Measurements from ENCODE around the gene LPCAT1. TPM values are rescaled to one million over a fixed set of nuclear protein-coding genes. Genes with fewer than 3 reads are reported as not detected.

The LPCAT1 gene
- total RNA-seq, 1 experiment from 2014 or later, result 59.8 TPM

DNA sequence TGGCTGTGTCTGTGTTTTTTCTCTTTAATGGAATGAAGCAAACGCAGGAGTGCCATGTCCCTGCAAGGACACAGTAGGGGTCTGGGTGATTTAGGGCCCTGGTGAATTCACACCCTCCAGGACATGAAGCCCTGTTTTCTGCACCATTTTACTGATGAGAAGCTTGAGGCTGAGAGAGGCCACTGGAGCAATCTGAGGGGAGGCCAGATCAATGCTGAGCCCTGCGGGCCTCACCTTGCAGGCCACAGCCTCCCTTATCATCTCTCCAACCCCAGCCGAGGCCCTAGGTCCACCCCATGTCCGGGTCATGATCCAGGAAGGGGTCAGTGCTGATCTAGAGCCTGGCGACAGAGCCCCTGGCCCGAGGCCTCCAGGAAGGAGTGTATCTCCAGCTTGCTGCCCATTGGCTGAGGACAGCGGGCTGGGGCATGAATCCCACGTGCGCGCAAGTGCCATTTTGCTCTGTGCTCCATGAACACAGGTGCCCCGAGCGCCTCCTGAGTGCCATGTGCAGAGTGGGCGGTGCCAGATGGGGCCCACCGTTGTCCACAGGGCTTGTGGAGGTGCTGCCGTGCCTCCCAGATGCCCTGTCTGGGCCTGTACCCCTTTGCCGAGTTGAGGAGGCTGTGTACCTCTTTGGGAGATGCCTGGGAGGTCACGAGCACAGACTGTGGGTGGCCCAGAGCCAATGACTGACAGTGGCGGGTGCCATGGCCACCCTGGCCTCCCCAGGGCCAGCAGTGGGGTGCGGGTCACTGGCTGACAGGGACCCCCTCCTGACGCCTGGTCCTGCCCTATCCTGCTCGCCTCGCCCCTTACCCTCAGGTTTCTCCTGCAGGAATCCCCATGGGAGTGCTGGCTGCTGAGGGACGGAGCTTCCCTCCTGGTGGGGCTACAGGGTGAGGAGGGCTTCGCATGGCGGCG, 32.3 kb upstream of the LPCAT1 start:
- Histone ChIP-seq H3K4me3 (ENCODE audit: low read depth in 2 of 2, low read length in 2 of 2) (no peak overlapping the region), H3K27ac (ENCODE audit: low read length) (no peak overlapping the region), H3K36me3 (ENCODE audit: control insufficient read depth, insufficient read depth, low read length) (no peaks in the 10 kb centered on the region), H3K9me3 (ENCODE audit: control insufficient read depth, insufficient read depth, low read depth, low read length) (no peaks in the 10 kb centered on the region), H3K4me1 (ENCODE audit: control insufficient read depth, insufficient read depth, low read length) (peaks cover 4% of the 10 kb centered on the region; the same call in 1 of the 2 replicates), H3K27me3 (ENCODE audit: control insufficient read depth, insufficient read depth, low read length) (no peaks in the 10 kb centered on the region)
- no peak for DNase-seq (ENCODE audit: low read depth, low spot score)
- TF ChIP-seq, protein P1, sequence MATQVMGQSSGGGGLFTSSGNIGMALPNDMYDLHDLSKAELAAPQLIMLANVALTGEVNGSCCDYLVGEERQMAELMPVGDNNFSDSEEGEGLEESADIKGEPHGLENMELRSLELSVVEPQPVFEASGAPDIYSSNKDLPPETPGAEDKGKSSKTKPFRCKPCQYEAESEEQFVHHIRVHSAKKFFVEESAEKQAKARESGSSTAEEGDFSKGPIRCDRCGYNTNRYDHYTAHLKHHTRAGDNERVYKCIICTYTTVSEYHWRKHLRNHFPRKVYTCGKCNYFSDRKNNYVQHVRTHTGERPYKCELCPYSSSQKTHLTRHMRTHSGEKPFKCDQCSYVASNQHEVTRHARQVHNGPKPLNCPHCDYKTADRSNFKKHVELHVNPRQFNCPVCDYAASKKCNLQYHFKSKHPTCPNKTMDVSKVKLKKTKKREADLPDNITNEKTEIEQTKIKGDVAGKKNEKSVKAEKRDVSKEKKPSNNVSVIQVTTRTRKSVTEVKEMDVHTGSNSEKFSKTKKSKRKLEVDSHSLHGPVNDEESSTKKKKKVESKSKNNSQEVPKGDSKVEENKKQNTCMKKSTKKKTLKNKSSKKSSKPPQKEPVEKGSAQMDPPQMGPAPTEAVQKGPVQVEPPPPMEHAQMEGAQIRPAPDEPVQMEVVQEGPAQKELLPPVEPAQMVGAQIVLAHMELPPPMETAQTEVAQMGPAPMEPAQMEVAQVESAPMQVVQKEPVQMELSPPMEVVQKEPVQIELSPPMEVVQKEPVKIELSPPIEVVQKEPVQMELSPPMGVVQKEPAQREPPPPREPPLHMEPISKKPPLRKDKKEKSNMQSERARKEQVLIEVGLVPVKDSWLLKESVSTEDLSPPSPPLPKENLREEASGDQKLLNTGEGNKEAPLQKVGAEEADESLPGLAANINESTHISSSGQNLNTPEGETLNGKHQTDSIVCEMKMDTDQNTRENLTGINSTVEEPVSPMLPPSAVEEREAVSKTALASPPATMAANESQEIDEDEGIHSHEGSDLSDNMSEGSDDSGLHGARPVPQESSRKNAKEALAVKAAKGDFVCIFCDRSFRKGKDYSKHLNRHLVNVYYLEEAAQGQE (IDR thresholded peaks at IDR 0.05; ENCODE audit: insufficient read depth in 1 of 2, low read depth in 2 of 2, low read length in 1 of 2), result no peak
- TF ChIP-seq POLR2AphosphoS5 (IDR thresholded peaks at IDR 0.05; ENCODE audit: low read depth, low read length), result no peak
- TF ChIP-seq, protein P2, sequence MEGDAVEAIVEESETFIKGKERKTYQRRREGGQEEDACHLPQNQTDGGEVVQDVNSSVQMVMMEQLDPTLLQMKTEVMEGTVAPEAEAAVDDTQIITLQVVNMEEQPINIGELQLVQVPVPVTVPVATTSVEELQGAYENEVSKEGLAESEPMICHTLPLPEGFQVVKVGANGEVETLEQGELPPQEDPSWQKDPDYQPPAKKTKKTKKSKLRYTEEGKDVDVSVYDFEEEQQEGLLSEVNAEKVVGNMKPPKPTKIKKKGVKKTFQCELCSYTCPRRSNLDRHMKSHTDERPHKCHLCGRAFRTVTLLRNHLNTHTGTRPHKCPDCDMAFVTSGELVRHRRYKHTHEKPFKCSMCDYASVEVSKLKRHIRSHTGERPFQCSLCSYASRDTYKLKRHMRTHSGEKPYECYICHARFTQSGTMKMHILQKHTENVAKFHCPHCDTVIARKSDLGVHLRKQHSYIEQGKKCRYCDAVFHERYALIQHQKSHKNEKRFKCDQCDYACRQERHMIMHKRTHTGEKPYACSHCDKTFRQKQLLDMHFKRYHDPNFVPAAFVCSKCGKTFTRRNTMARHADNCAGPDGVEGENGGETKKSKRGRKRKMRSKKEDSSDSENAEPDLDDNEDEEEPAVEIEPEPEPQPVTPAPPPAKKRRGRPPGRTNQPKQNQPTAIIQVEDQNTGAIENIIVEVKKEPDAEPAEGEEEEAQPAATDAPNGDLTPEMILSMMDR (IDR thresholded peaks at IDR 0.05), result no peak
- TF ChIP-seq SIN3A (IDR thresholded peaks at IDR 0.05; ENCODE audit: borderline replicate concordance, insufficient read depth, low read depth, low read length), result no peak
- TF ChIP-seq TCF7L2 (IDR thresholded peaks at IDR 0.05; ENCODE audit: low read depth, low read length), result no peak
- intact Hi-C loops (cut with micrococcal nuclease; ENCODE audit: unreplicated experiment), result no loop called here
- in situ Hi-C loops (cut with HindIII; ENCODE audit: low pct_unique_long_range_greater_than_20kb, low sequenced_read_pairs), result no loop called here
- peak; percentile 34; the same call in 1 of the 2 replicates for ATAC-seq
- POLR2A ChIA-PET, result no interaction called here
- CTCF ChIA-PET, result no interaction called here
- BruUV-seq (replicated peaks), result no TSS peak

DNA sequence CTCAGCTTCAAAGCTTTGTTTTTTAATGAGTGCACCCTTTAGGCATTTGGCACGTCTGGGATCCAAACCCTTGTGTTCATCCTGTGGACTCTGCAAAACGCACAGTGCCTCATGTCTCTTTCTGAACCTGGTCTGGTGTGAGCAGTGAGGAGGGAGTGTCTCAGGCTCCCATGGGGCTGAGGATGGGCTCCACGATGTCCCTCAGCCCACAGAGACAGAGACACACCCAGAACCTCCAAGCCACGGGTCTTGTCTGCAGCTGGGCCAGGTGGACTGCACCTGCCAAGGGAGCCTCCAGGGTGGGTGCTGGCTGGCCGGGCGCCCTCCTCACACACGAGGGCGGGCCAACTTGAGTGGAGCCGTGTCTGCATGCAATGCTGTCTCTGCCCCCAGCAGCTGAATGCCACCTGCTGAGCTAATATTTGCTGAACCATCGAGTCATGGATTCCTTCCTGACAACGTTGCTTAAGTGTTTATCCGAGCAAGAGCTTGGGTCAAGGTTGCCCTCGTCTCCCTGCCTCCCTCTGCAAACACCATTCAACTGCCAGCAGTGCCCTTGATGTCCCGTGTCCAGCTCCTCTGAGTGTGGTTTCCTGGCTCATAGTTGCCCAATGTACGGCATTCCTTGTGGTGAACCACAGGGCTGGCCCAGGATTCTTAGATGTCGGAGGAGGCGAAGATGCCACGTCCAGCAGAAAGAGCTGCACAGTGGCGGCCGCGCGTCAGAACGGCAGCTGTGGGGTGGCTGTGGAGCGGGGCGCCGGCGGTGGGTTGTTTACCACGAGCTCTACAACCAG, 31.4 kb upstream of the LPCAT1 start:
- Histone ChIP-seq H3K27me3 (ENCODE audit: control insufficient read depth, insufficient read depth, low read length) (no peaks in the 10 kb centered on the region), H3K36me3 (ENCODE audit: control insufficient read depth, insufficient read depth, low read length) (no peaks in the 10 kb centered on the region), H3K27ac (ENCODE audit: low read length) (no peak overlapping the region), H3K4me1 (ENCODE audit: control insufficient read depth, insufficient read depth, low read length) (peaks cover 4% of the 10 kb centered on the region; the same call in 1 of the 2 replicates), H3K4me3 (ENCODE audit: low read depth in 2 of 2, low read length in 2 of 2) (no peak overlapping the region), H3K9me3 (ENCODE audit: control insufficient read depth, insufficient read depth, low read depth, low read length) (no peaks in the 10 kb centered on the region)
- CTCF ChIA-PET, result no interaction called here
- POLR2A ChIA-PET, result no interaction called here
- in situ Hi-C loops (cut with HindIII; ENCODE audit: low pct_unique_long_range_greater_than_20kb, low sequenced_read_pairs) (no loop called here), intact Hi-C loops (cut with micrococcal nuclease; ENCODE audit: unreplicated experiment) (no loop called here)
- peak; percentile 98 for DNase-seq (ENCODE audit: low read depth, low spot score)
- peak; percentile 91 for ATAC-seq
- no peak; the same call in 1 of the 2 replicates for TF ChIP-seq POLR2AphosphoS5 (IDR thresholded peaks at IDR 0.05; ENCODE audit: low read depth, low read length)
- TF ChIP-seq TCF7L2 (IDR thresholded peaks at IDR 0.05; ENCODE audit: low read depth, low read length), result peak; percentile 71
- no TSS peak for BruUV-seq (replicated peaks)

All from Panc1 (cell line).